ENCODE results near the gene RTL3. TPM values are rescaled to one million over a fixed set of nuclear protein-coding genes. Genes with fewer than 3 reads are reported as not detected.
A peak's percentile ranks its signal among the peaks of the same experiment; 100 is the strongest.

The RTL3 gene
- total and polyA plus RNA-seq, 2 donors from 2014 or later: not detected

- no peak for TF ChIP-seq CTCF (IDR thresholded peaks at IDR 0.05; ENCODE audit: borderline replicate concordance, extremely low read depth, insufficient read depth)
- FAIRE-seq: peak; percentile 54
- Histone ChIP-seq H3K27ac (ENCODE audit: low read depth in 2 of 2, low read length in 2 of 2) (no peak overlapping the region), H3K27me3 (ENCODE audit: control insufficient read depth, insufficient read depth, low read length) (no peaks in the 10 kb centered on the region), H3K9me3 (ENCODE audit: control insufficient read depth in 2 of 3, insufficient read depth in 1 of 3, low read length in 3 of 3) (no peaks in the 10 kb centered on the region), H3K9ac (ENCODE audit: low read length in 3 of 3) (no peak overlapping the region), H3K4me3 (ENCODE audit: low read length in 3 of 3) (no peak overlapping the region), H3K36me3 (ENCODE audit: control insufficient read depth in 2 of 3, insufficient read depth in 3 of 3, low read length in 3 of 3) (no peaks in the 10 kb centered on the region), H3K4me1 (ENCODE audit: control insufficient read depth in 2 of 3, insufficient read depth in 2 of 3, low read depth in 1 of 3, low read length in 3 of 3) (no peaks in the 10 kb centered on the region)
- DNase-seq: peak in 2 of 5 donors; percentile 42 to 82
- intact Hi-C loops (cut with DNase I): no loop called here
Observed at GRCh38 chrX:78624962-78625909, 33.9 kb downstream of the RTL3 start.

- H3K27me3 ChIP-seq (ENCODE audit: control insufficient read depth, insufficient read depth, low read length): no peaks in the 10 kb centered on the region
- FAIRE-seq: no peak
- H3K9ac ChIP-seq (ENCODE audit: low read length in 3 of 3): no peak overlapping the region
- H3K36me3 ChIP-seq (ENCODE audit: control insufficient read depth in 2 of 3, insufficient read depth in 3 of 3, low read length in 3 of 3): no peaks in the 10 kb centered on the region
- intact Hi-C loops (cut with DNase I): no loop called here
- H3K4me3 ChIP-seq (ENCODE audit: low read length in 3 of 3): no peak overlapping the region
- no peak for DNase-seq
- H3K27ac ChIP-seq (ENCODE audit: low read depth in 2 of 2, low read length in 2 of 2): no peak overlapping the region
- no peak for TF ChIP-seq CTCF (IDR thresholded peaks at IDR 0.05; ENCODE audit: borderline replicate concordance, extremely low read depth, insufficient read depth)
- no peaks in the 10 kb centered on the region for H3K9me3 ChIP-seq (ENCODE audit: control insufficient read depth in 2 of 3, insufficient read depth in 1 of 3, low read length in 3 of 3)
- H3K4me1 ChIP-seq (ENCODE audit: control insufficient read depth in 2 of 3, insufficient read depth in 2 of 3, low read depth in 1 of 3, low read length in 3 of 3): no peaks in the 10 kb centered on the region
Observed at GRCh38 chrX:78624426-78624825, 34.7 kb downstream of the RTL3 start.

- intact Hi-C loops (cut with DNase I): no loop called here
- no peak overlapping the region for H3K27ac ChIP-seq (ENCODE audit: low read depth in 2 of 2, low read length in 2 of 2)
- peak; percentile 32 for FAIRE-seq
- H3K9me3 ChIP-seq (ENCODE audit: control insufficient read depth in 2 of 3, insufficient read depth in 1 of 3, low read length in 3 of 3): no peaks in the 10 kb centered on the region
- H3K9ac ChIP-seq (ENCODE audit: low read length in 3 of 3): no peak overlapping the region
- H3K27me3 ChIP-seq (ENCODE audit: control insufficient read depth, insufficient read depth, low read length): no peaks in the 10 kb centered on the region
- no peaks in the 10 kb centered on the region for H3K4me1 ChIP-seq (ENCODE audit: control insufficient read depth in 2 of 3, insufficient read depth in 2 of 3, low read depth in 1 of 3, low read length in 3 of 3)
- TF ChIP-seq CTCF (IDR thresholded peaks at IDR 0.05; ENCODE audit: borderline replicate concordance, extremely low read depth, insufficient read depth): no peak
- no peaks in the 10 kb centered on the region for H3K36me3 ChIP-seq (ENCODE audit: control insufficient read depth in 2 of 3, insufficient read depth in 3 of 3, low read length in 3 of 3)
- no peak overlapping the region for H3K4me3 ChIP-seq (ENCODE audit: low read length in 3 of 3)
- DNase-seq: no peak
Observed at GRCh38 chrX:78622831-78623230, 36.3 kb downstream of the RTL3 start.
